HG03575 (cell line): Measurements from ENCODE around the gene UGT1A9.
"Not testable (repeated sequence)": the region's sequence is repeated elsewhere in the genome, so short reads cannot be mapped to it uniquely, and the experiment has no call there.

ENCODE experiments used
- ATAC-seq: cut with Tn5 transposase; IDR thresholded peaks from one replicate; pipeline ENCODE4 v1.9.1; 2021; ENCODE audit not compliant: unreplicated experiment, insufficient number of reproducible peaks, low FRiP score; ENCODE audit errors: extremely low read depth

UGT1A9 gene

DNA sequence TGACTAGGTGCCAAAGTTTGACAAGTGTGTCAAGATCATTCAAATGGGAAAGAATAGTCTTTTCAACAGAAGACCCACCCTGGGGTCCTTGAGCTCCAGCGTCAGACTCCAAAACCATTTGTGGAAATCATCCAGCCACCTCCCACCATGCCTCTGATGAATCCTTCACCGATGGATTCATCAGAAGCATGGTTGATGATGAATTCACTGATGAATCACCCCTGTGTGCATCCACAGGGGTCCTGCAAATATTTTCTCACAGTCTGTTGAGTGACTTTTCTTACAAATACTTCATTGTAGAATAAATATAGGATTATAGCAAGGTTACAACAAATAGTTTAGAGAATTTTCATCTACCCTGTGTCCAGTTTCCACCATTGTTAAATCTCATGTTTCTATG is 4.3 kb downstream of the UGT1A9 start:
- ATAC-seq = no peak

GRCh38 chr2:233679196-233679595 is 7.5 kb downstream of the UGT1A9 start:
- ATAC-seq = no peak

DNA sequence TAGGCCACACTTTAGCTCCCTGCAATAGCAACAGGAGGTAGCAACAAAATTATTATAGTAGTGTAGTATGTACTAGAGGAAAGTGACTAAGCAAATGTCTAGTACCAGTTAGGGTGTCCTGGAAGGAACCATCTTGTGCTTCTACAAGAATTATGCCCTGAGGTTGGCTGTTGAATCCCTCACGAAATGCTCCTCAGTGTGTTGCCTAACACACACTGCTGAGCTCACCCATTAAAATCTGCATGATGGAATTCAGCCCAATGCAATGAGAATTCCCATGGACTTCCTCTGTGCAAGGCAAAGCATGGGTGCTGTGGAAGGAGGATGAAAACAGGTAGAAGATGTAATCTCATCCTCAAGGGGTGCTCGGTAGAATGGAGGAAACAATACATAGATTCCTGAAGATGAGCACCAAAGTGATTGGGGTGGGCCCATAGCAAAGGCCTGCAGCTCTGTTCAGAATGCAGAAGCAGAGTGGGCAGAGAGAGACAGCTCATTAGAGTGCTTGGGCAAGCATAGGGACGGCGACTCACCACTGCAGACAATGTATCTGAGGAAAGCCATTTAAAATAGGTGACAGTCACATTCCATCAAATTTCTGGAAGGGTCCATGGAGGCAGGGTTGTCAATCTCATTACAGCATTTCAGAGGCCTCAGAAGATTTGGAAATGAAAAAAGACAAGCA is 8.8 kb downstream of the UGT1A9 start:
- no peak for ATAC-seq

DNA sequence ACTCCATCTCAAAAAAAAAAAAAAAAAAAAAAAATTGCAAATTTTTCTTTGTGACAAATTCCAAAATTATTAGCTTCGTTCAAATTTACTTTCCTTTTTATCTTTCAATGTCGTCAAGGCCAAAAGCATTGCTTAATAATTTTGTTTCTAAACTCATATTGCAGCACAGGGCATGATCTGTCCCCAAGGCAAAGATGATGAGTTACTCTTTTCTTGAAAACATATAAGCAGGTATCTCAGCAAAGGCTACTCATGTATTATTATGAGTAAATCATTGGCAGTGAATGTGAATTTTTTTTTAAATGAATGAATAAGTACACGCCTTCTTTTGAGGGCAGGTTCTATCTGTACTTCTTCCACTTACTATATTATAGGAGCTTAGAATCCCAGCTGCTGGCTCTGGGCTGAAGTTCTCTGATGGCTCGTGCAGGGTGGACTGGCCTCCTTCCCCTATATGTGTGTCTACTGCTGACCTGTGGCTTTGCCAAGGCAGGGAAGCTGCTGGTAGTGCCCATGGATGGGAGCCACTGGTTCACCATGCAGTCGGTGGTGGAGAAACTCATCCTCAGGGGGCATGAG is 9.9 kb downstream of the UGT1A9 start, which contains the start of gene UGT1A7:
Gene UGT1A7, plus strand, starts transcription at position 381 of the 579 bp plus-strand sequence. Its CDS starts 37 bp downstream, at position 418.
- ATAC-seq = no peak

DNA sequence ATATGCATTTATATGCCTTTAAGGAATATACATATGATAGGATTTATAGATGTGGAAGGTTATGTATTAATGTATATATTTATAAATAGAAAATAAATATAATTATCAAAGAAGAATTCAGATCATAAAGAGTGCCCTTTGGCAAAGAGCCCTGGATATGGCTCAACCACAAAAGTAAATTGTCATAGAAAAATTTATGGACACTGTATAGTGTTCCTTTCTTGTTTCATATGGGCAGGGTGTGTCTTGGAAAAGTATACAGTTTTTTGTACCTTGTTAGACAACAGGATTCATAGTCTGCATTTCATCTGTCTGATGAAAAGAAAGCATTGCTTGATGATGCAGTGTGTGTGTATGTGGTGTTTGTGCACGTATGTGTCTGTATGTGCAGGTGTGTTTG is 12.9 kb downstream of the UGT1A9 start:
- no peak for ATAC-seq

DNA sequence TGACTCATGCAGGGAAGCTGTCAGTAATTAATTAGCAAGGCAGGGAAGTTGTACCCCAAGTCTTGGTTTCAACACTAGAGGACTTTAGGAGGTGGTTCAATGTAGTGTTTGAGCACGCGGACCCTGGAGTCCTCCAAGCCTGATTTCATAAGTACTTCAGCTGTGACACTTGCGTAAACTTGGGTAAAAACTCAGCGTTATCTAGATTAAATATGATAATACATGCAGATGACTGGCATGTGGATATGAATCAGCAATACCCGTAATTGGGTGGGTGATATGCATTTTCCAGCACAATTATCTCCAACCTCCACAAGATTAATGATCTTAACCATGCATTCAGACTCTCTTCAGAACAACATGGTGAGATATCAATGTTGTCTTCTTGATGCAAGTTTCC is 15.2 kb downstream of the UGT1A9 start:
- ATAC-seq = no peak

GRCh38 chr2:233688341-233688740 is 16.6 kb downstream of the UGT1A9 start:
- no peak for ATAC-seq

DNA sequence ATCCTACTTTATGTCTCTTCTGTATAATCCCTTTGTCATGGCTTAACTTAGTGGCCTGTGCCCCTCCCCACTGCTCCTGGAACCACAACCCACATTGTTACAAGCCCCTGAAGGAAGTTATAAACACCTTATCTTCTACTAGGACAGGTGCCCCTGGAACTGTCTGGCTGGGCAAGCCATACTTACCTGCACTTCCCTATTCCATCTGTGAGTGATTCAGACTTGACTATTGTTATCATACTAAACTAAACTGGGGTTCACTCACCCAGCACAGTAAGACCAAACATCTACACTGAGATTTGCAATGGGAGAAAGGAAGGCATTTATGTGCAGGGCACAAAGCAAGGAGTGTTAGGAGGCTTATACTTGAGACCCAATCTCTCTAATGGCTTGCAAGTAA is 17.3 kb downstream of the UGT1A9 start:
- ATAC-seq = no peak

- ATAC-seq = no peak
Observed at GRCh38 chr2:233689501-233689900, 17.8 kb downstream of the UGT1A9 start.

DNA sequence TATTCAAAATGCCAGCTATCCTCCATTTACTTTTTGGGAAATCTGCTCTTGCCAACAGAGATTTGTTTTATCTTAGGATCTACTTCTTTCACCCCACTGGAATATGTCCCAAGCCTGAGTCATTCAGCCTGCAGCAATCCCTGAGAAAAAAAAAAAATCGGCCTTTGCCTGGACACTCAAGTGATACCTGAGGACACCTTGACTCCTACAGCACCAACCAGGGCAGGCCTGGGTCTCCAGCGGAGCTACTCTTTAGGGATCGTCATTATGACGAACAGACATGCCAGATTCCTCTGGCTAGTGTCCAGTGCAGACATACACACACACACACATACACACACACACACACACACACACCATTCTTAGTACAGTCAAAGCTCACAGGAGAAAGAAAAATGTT is 18.7 kb downstream of the UGT1A9 start:
- no peak for ATAC-seq

GRCh38 chr2:233691443-233692433 is 20.0 kb downstream of the UGT1A9 start:
- no peak for ATAC-seq

- no peak for ATAC-seq
Observed at GRCh38 chr2:233692648-233693047, 20.9 kb downstream of the UGT1A9 start, which contains the start of gene UGT1A6. Gene UGT1A6 (plus strand): TSS chr2:233692890. CDS start chr2:233693005, 115 bp downstream.

DNA sequence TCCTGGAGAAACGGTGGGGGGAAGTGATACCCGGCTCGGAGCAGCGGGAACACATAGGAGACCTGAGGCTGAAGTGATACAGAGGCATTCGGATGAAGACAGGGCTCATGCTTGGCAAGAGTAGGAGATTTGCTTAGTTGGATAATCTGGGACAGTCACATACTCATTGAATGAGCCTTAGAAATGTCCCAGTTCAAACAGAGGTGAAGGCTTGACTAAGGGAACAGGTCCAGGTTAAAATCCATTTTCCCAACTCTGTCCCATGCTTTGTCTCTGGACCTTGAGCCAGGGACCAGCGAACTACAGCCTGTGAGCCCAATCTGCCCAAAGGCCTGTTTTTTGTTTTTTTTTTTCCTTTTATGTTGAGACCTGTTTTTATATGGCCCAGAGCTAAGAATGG is 22.3 kb downstream of the UGT1A9 start:
- ATAC-seq = no peak

DNA sequence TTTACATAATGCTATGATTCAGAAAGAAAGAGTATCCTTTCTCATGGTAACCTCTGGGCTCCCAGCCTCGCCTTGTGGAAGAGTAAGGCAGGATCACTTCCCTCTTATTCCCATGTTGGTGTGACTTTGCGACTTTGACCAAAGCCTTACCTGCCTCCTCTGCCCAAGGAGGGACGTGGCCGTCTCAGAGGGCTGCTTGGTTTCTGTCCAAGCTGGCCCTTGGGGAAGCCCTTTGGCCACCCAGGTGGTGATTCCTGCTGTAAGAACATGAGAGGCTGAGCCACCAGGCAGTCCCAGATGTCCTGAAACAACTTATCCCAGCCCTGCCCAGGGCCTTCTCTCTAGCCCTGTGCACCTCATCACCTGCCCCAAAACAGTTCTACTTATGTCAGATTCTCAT is 27.0 kb downstream of the UGT1A9 start:
- ATAC-seq = no peak

GRCh38 chr2:233699424-233700027 is 27.8 kb downstream of the UGT1A9 start:
- ATAC-seq = no peak

GRCh38 chr2:233700028-233700635 is 28.4 kb downstream of the UGT1A9 start:
- ATAC-seq = no peak

- not testable (repeated sequence) for ATAC-seq
Observed at GRCh38 chr2:233700842-233701241, 29.1 kb downstream of the UGT1A9 start.

GRCh38 chr2:233702238-233702637 is 30.5 kb downstream of the UGT1A9 start:
- no peak for ATAC-seq
